H1 (cell line): Measurements from ENCODE around the gene PRR35. TPM values are rescaled to one million over a fixed set of nuclear protein-coding genes. Genes with fewer than 3 reads are reported as not detected.

ENCODE experiments used
- BCL11A ChIP-seq, 2 experiments: IDR thresholded peaks; one replicate each; pipeline ENCODE4 v1.6.1; 2011; ENCODE audit warnings: low read depth in 2 of 2, low read length in 2 of 2, mild to moderate bottlenecking in 2 of 2
- CHD2 ChIP-seq: IDR thresholded peaks from 2 replicates; pipeline ENCODE4 v1.6.1; 2012; ENCODE audit warnings: low read length, improper control_type of control experiment
- E2F6 ChIP-seq: IDR thresholded peaks from 2 replicates; pipeline ENCODE4 v1.6.1; 2012; ENCODE audit warnings: inconsistent platforms
- KDM1A ChIP-seq: fragments of 200-600, 300-600 bp; sonication (generic); IDR thresholded peaks from 2 replicates; pipeline ENCODE4 v1.7.1; 2016; ENCODE audit warnings: mild to moderate bottlenecking, low read length, borderline replicate concordance
- KDM5A ChIP-seq: fragments of 200-600 bp; IDR thresholded peaks from 2 replicates; pipeline ENCODE4 v1.7.1; 2012; ENCODE audit warnings: mild to moderate bottlenecking, low read length, inconsistent platforms, mixed read lengths
- NANOG ChIP-seq: IDR thresholded peaks from 2 replicates; pipeline ENCODE4 v1.6.1; 2011; ENCODE audit warnings: low read length, low read depth, mild to moderate bottlenecking, inconsistent platforms; ENCODE audit not compliant: insufficient read depth, poor library complexity, severe bottlenecking
- PHF8 ChIP-seq: fragments of 200-600 bp; sonication (generic); conservative IDR thresholded peaks from 2 replicates; pipeline ENCODE4 v1.7.1; 2012; ENCODE audit warnings: low read depth, mild to moderate bottlenecking, inconsistent platforms, low read length, moderate library complexity
- SIX5 ChIP-seq: IDR thresholded peaks from 2 replicates; pipeline ENCODE4 v1.6.1; 2011; ENCODE audit warnings: mild to moderate bottlenecking, low read depth, low read length
- TBP ChIP-seq: IDR thresholded peaks from 2 replicates; pipeline ENCODE4 v1.6.1; 2011; ENCODE audit warnings: low read depth, low read length, improper control_type of control experiment
- TEAD4 ChIP-seq: IDR thresholded peaks from 2 replicates; pipeline ENCODE4 v1.6.1; 2012; ENCODE audit warnings: low read depth, low read length, inconsistent platforms, mixed read lengths
- polyA plus RNA-seq, 7 experiments: library from polyadenylated mRNA; depleted of rRNA in 3 of 7; stranded (reverse) in 5 of 7; unstranded in 2 of 7; fragments of >200 nt in 5 of 7; fragments of 200-250 nt in 2 of 7; gene quantifications; 1 replicate in 5 of 7; 2 replicates in 1 of 7; 4 replicates in 1 of 7; pipeline versions ENCODE4 v1.2.1 to v1.2.3, GENCODE V29; 2011 to 2013; ENCODE audit warnings: missing spikeins in 2 of 7, mixed read lengths in 2 of 7
- total RNA-seq: library from RNA; stranded (reverse); fragmentation: NEBNext Ultra II Directional; extraction: Animal tissue kit (Norgen Biotek cat#: 25700); gene quantifications from 2 replicates; pipeline ENCODE4 v1.2.1, GENCODE V29; 2021

Gene PRR35
- total and polyA plus RNA-seq, 2 of the 8 experiments (the other 6 are each of a cell fraction or from before 2014, with no cell fraction given) = 0.38 to 0.50 TPM

DNA sequence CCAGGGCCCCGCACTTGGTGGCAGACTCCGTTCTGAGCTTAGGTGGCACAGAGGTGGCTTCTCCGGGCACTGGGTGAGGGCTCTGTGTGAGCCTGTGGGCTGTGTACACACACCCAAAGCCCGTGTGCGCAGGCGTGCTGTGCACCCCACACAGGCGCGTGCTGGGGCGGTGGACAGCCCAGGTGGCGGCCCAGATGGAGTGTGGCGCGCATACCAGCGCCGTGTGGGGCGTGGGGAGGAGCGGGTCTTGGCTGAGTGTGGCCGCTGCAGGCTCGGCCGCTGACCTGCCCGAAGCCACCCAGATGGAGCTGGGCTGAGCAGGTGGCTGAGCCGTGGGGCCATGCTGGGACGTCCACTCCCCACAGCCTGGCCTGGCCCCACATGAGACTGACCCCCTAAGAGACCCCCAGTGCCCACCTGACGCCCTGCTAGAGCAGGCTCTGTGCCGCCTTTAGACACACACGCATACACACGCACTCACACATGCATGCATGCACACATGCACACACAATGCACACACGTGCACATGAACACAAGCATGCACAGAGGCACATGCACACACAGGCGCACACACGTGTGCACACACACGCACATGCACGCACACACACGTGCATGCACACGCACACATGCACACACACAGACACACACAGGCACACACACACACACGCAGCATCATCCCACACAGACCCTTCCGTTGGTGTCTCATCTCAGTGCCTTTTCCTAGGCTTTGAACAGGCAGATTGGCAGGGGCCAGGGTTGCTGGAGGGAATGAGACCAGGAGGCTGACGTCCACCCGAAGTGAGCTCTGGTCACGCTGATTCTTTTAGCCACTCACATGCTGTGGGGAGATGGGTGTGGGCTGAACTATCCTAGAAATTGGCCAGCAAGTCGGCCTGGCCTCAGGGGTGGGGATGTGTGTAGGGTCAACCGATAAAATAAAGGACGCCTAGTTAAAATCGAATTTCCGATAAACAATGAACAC, 2.1 kb downstream of the PRR35 start (continued):
- no peak for TF ChIP-seq CHD2
- no peak for TF ChIP-seq TBP
- TF ChIP-seq PHF8 = no peak
- TF ChIP-seq NANOG = no peak
- no peak for TF ChIP-seq TEAD4
- no peak for TF ChIP-seq SIX5
- no peak for TF ChIP-seq BCL11A (IDR thresholded peaks at IDR 0.05; ENCODE audit: low read depth in 2 of 2, low read length in 2 of 2)
- TF ChIP-seq E2F6 = no peak
- no peak for TF ChIP-seq KDM5A
- no peak for TF ChIP-seq KDM1A
